OCI-LY7 (cell line): Measurements from ENCODE around the gene CCL14. TPM values are rescaled to one million over a fixed set of nuclear protein-coding genes. Genes with fewer than 3 reads are reported as not detected.

Experiments
- BruUV-seq: library from RNA; stranded (reverse); fragments of 400-500 nt; replicated peaks from 2 replicates; lab custom pipeline; 2021; lab: Mats Ljungman, UMichigan
- CTCF ChIA-PET: fragments of 300-600 bp; sonication (Branson Sonifier 250); formaldehyde crosslinking; loops from one replicate; lab custom pipeline; 2022; ENCODE audit warnings: antibody characterized with exemption; ENCODE audit not compliant: unreplicated experiment; lab: Charles Lee
- POLR2A ChIA-PET: fragments of 300-600 bp; sonication (Branson Sonifier 250); formaldehyde crosslinking; loops from one replicate; lab custom pipeline; 2022; ENCODE audit warnings: antibody characterized with exemption; lab: Charles Lee
- DNase-seq: peaks from one replicate; pipeline ENCODE4 v3.0.0-alpha.2; 2015; ENCODE audit warnings: low spot score
- H2AFZ ChIP-seq: fragments of 200-600 bp; sonication (generic), shearing (Covaris generic); 2 replicates; pipeline ENCODE4 v1.6.1; 2014; ENCODE audit warnings: mild to moderate bottlenecking, antibody characterized with exemption, low read length, moderate library complexity
- H3K27ac ChIP-seq: fragments of 200-600 bp; sonication (generic); 2 replicates; pipeline ENCODE4 v1.5.1; 2014; ENCODE audit warnings: mixed run types, low read depth, mild to moderate bottlenecking, moderate library complexity, low read length, inconsistent platforms; ENCODE audit not compliant: poor library complexity, severe bottlenecking
- H3K36me3 ChIP-seq: fragments of 200-600 bp; sonication (generic); 2 replicates; pipeline ENCODE4 v1.6.1; 2014; ENCODE audit warnings: mild to moderate bottlenecking, antibody characterized with exemption, low read length, moderate library complexity, mixed read lengths; ENCODE audit not compliant: insufficient read depth
- H3K4me1 ChIP-seq: fragments of 200-600 bp; sonication (generic); 2 replicates; pipeline ENCODE4 v1.5.1; 2014; ENCODE audit warnings: mild to moderate bottlenecking, low read length; ENCODE audit not compliant: insufficient read depth, poor library complexity, severe bottlenecking
- H3K4me2 ChIP-seq: fragments of 200-600 bp; sonication (generic); 2 replicates; pipeline ENCODE4 v1.6.1; 2014; ENCODE audit warnings: mild to moderate bottlenecking, low read length
- H3K4me3 ChIP-seq: fragments of 200-600 bp; sonication (generic); 2 replicates; pipeline ENCODE4 v1.5.1; 2014; ENCODE audit warnings: mild to moderate bottlenecking, low read depth, low read length; ENCODE audit not compliant: poor library complexity, severe bottlenecking
- H3K79me2 ChIP-seq: fragments of 200-600 bp; sonication (generic); 2 replicates; pipeline ENCODE4 v1.6.1; 2016; ENCODE audit warnings: low read depth, mild to moderate bottlenecking, low read length, moderate library complexity, mixed read lengths; ENCODE audit not compliant: insufficient read depth
- H3K9me2 ChIP-seq: fragments of 200-600 bp; sonication (generic); 2 replicates; pipeline ENCODE4 v1.6.1; 2016; ENCODE audit warnings: mild to moderate bottlenecking, low read length, mixed read lengths; ENCODE audit not compliant: insufficient read depth
- H3K9me3 ChIP-seq: fragments of 200-600 bp; sonication (generic); 2 replicates; pipeline ENCODE4 v1.6.1; 2014; ENCODE audit warnings: mild to moderate bottlenecking, mixed run types, low read length, mixed read lengths
- H4K20me1 ChIP-seq: fragments of 200-600 bp; sonication (generic); 2 replicates; pipeline ENCODE4 v1.6.1; 2014; ENCODE audit warnings: mild to moderate bottlenecking, antibody characterized with exemption, low read length, moderate library complexity, mixed read lengths; ENCODE audit not compliant: insufficient read depth
- EZH2phosphoT487 ChIP-seq: fragments of 200-600 bp; sonication (generic); IDR thresholded peaks from 2 replicates; pipeline ENCODE4 v1.6.1; 2018; ENCODE audit warnings: low read depth, borderline replicate concordance, mild to moderate bottlenecking, mixed run types, antibody characterized with exemption, low read length, moderate library complexity, mixed read lengths
- intact Hi-C: fragments of 100-400 bp; cut with micrococcal nuclease; formaldehyde crosslinking; loops from one replicate; pipeline ENCODE4 v1.10.0; 2022; ENCODE audit not compliant: unreplicated experiment
- total RNA-seq, 2 experiments: library from RNA; depleted of rRNA in 1 of 2; stranded (reverse); fragments of >200 nt in 1 of 2; shearing (Covaris generic) in 1 of 2; gene quantifications; 2 replicates each; pipeline ENCODE4 v1.2.3, GENCODE V29; 2014 to 2022
- TF ChIP-seq, protein P1 (sequence below): fragments of 200-600 bp; sonication (generic); conservative IDR thresholded peaks from 2 replicates; pipeline ENCODE4 v1.5.1; 2014; ENCODE audit warnings: mild to moderate bottlenecking, antibody characterized with exemption, low read length, moderate library complexity, mixed read lengths

The CCL14 gene
- total RNA-seq, 2 experiments from 2014 or later: not detected

GRCh38 chr17:35965272-35965671 is 21.3 kb downstream of the CCL14 start:
- ChIA-PET CTCF (no interaction called here), POLR2A (interaction anchor here (0.6 kb wide), 1 partner anchor 18 kb away, joined by 3 read pairs; no protein-coding TSS in a partner anchor)
- no TSS peak for BruUV-seq
- Histone ChIP-seq H3K27ac (no peak overlapping the region), H3K4me3 (no peak overlapping the region), H3K4me1 (no peaks in the 10 kb centered on the region), H3K36me3 (no peaks in the 10 kb centered on the region), H3K79me2 (no peaks in the 10 kb centered on the region), H3K9me2 (no peaks in the 10 kb centered on the region), H2AFZ (no peak overlapping the region), H4K20me1 (no peaks in the 10 kb centered on the region), H3K4me2 (no peak overlapping the region), H3K9me3 (no peaks in the 10 kb centered on the region)
- TF ChIP-seq EZH2phosphoT487: no peak
- TF ChIP-seq, protein P1, sequence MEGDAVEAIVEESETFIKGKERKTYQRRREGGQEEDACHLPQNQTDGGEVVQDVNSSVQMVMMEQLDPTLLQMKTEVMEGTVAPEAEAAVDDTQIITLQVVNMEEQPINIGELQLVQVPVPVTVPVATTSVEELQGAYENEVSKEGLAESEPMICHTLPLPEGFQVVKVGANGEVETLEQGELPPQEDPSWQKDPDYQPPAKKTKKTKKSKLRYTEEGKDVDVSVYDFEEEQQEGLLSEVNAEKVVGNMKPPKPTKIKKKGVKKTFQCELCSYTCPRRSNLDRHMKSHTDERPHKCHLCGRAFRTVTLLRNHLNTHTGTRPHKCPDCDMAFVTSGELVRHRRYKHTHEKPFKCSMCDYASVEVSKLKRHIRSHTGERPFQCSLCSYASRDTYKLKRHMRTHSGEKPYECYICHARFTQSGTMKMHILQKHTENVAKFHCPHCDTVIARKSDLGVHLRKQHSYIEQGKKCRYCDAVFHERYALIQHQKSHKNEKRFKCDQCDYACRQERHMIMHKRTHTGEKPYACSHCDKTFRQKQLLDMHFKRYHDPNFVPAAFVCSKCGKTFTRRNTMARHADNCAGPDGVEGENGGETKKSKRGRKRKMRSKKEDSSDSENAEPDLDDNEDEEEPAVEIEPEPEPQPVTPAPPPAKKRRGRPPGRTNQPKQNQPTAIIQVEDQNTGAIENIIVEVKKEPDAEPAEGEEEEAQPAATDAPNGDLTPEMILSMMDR: no peak
- DNase-seq: no peak
- intact Hi-C loops: no loop called here

GRCh38 chr17:35963663-35964062 is 22.9 kb downstream of the CCL14 start:
- H3K4me2 ChIP-seq: no peak overlapping the region
- H3K4me1 ChIP-seq: no peaks in the 10 kb centered on the region
- no peak for DNase-seq
- BruUV-seq: no TSS peak
- H3K36me3 ChIP-seq: no peaks in the 10 kb centered on the region
- no peak overlapping the region for H3K4me3 ChIP-seq
- intact Hi-C loops: no loop called here
- no peaks in the 10 kb centered on the region for H3K9me3 ChIP-seq
- ChIA-PET CTCF (no interaction called here), POLR2A (interaction anchor here (0.6 to 0.9 kb wide), 3 partner anchors 60 to 499 kb away, joined by 3 to 5 read pairs (median 3); no protein-coding TSS in a partner anchor)
- TF ChIP-seq, protein P1: no peak
- no peak for TF ChIP-seq EZH2phosphoT487
- no peak overlapping the region for H2AFZ ChIP-seq
- no peaks in the 10 kb centered on the region for H4K20me1 ChIP-seq
- no peaks in the 10 kb centered on the region for H3K9me2 ChIP-seq
- H3K79me2 ChIP-seq: no peaks in the 10 kb centered on the region
- no peak overlapping the region for H3K27ac ChIP-seq

DNA sequence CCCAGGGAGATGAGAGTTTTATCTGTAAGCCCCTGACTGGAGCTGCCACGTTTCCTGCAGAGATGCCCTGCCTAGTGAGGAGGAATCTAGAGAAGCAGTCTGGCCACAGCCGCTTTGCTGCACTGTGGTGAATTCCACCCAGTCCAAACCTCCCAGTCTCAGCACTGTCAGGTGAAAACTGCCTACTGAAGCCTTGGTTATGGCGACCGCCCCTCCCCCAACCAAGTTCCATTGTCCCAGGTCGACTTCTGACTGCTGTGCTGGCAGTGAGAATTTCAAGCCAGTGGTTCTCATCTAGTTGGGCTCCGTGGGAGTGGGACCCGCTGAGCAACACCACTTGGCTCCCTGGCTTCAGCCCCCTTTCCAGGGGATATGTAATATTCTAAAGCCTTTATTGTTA is 32.8 kb downstream of the CCL14 start:
- H3K79me2 ChIP-seq: no peaks in the 10 kb centered on the region
- no peaks in the 10 kb centered on the region for H4K20me1 ChIP-seq
- H3K4me1 ChIP-seq: no peaks in the 10 kb centered on the region
- no peak overlapping the region for H2AFZ ChIP-seq
- no peak overlapping the region for H3K27ac ChIP-seq
- intact Hi-C loops: no loop called here
- H3K36me3 ChIP-seq: no peaks in the 10 kb centered on the region
- no peaks in the 10 kb centered on the region for H3K9me2 ChIP-seq
- CTCF ChIA-PET: no interaction called here
- H3K4me2 ChIP-seq: no peak overlapping the region
- H3K9me3 ChIP-seq: no peaks in the 10 kb centered on the region
- POLR2A ChIA-PET: no interaction called here
- BruUV-seq: no TSS peak
- H3K4me3 ChIP-seq: no peak overlapping the region
- no peak for DNase-seq
- TF ChIP-seq, protein P1: no peak
- no peak for TF ChIP-seq EZH2phosphoT487
